Smooth muscle cell (in vitro differentiated cells): Measurements from ENCODE around the gene PLPPR3. TPM values are rescaled to one million over a fixed set of nuclear protein-coding genes. Genes with fewer than 3 reads are reported as not detected.

ENCODE experiments used
- DNase-seq: peaks from one replicate; lab custom pipeline; 2025; ENCODE audit not compliant: unreplicated experiment; lab: John Stamatoyannopoulos, UW
- H2AFZ ChIP-seq: fragments of 200-600 bp; sonication (generic); 2 replicates; pipeline ENCODE4 v1.6.0; 2016; ENCODE audit warnings: antibody characterized with exemption, low read depth, mild to moderate bottlenecking
- H3F3A ChIP-seq: fragments of 200-600 bp; sonication (generic); 2 replicates; pipeline ENCODE4 v1.6.0; 2017; ENCODE audit warnings: antibody characterized with exemption, low read depth
- H3K27ac ChIP-seq: fragments of 200-600 bp; sonication (generic); 2 replicates; pipeline ENCODE4 v1.5.1; 2016; ENCODE audit warnings: low read depth, mild to moderate bottlenecking
- H3K27me3 ChIP-seq: fragments of 200-600 bp; sonication (generic); 2 replicates; pipeline ENCODE4 v1.6.1; 2016; ENCODE audit warnings: low read depth, mild to moderate bottlenecking
- H3K36me3 ChIP-seq: fragments of 200-600 bp; sonication (generic); 2 replicates; pipeline ENCODE4 v1.5.1; 2016; ENCODE audit warnings: low read depth
- H3K4me1 ChIP-seq: fragments of 200-600 bp; sonication (generic); 2 replicates; pipeline ENCODE4 v1.5.1; 2016; ENCODE audit warnings: low read depth
- H3K4me2 ChIP-seq: fragments of 200-600 bp; sonication (generic); 2 replicates; pipeline ENCODE4 v1.6.0; 2016; ENCODE audit warnings: mild to moderate bottlenecking
- H3K4me3 ChIP-seq: fragments of 200-600 bp; sonication (generic); 2 replicates; pipeline ENCODE4 v1.5.1; 2016; ENCODE audit warnings: mild to moderate bottlenecking
- H3K79me2 ChIP-seq: fragments of 200-600 bp; sonication (generic); 2 replicates; pipeline ENCODE4 v1.6.0; 2016; ENCODE audit warnings: low read depth, mild to moderate bottlenecking
- H3K9ac ChIP-seq: fragments of 200-600 bp; sonication (generic); 2 replicates; pipeline ENCODE4 v1.6.0; 2016; ENCODE audit warnings: low read depth
- H3K9me3 ChIP-seq: fragments of 200-600 bp; sonication (generic); replicated peaks from 2 replicates; pipeline ENCODE4 v1.5.1; 2016; ENCODE audit warnings: low read depth
- H4K20me1 ChIP-seq: fragments of 200-600 bp; sonication (generic); 2 replicates; pipeline ENCODE4 v1.6.0; 2016; ENCODE audit warnings: low read depth
- CTCF ChIP-seq: fragments of 200-600 bp; sonication (generic); IDR thresholded peaks from 2 replicates; pipeline ENCODE4 v1.5.1; 2017; ENCODE audit warnings: borderline replicate concordance, mild to moderate bottlenecking, antibody characterized with exemption; ENCODE audit not compliant: insufficient read depth, poor library complexity, severe bottlenecking
- WGBS: methylation state at CpG from one replicate; pipeline ENCODE4 v1.1.7; 2016; ENCODE audit warnings: low lambda C conversion rate; 5-methylcytosine and 5-hydroxymethylcytosine counted together
- polyA plus RNA-seq: library from polyadenylated mRNA; unstranded; fragments of >200 nt; fragmentation: Nextera tagmentation; extraction: Ambion mirVana; gene quantifications from 2 replicates; pipeline ENCODE4 v1.2.1, GENCODE V29; 2016
- total RNA-seq: library from RNA; depleted of rRNA; stranded (reverse); fragments of >200 nt; gene quantifications from 2 replicates; pipeline ENCODE4 v1.2.3, GENCODE V29; 2014

PLPPR3 gene
- total and polyA plus RNA-seq, 2 experiments from 2014 or later, result 6.5 to 13.7 TPM

DNA sequence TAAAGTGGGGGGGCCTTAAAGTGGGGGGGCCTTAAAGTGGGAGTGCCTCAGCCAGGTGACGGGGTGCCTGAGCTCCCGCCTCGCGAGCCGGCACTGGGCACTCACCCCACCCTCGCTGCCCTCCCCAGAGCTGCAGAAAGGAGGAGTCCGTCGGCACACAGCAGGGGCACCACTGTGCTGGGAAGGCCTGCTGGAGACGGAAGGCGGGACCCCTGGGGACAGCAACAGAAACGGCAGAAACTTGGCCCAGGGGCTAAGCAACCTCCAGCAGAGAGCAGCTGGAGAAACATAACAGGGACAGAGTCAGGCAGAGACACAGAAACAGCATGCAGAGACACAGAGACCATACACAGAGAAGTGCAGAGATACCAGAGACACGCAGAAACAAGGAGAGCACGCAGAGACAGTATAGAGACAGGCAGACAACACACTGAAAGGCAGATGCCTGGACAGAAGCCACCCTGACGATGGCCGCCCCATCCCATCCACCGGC lies 45.6 kb upstream of the PLPPR3 start:
- H3K79me2 ChIP-seq, result no peaks in the 10 kb centered on the region
- WGBS, result 94% methylated on average over 16 of the region's 16 CpGs
- no peaks in the 10 kb centered on the region for H3K4me1 ChIP-seq
- no peaks in the 10 kb centered on the region for H3K9me3 ChIP-seq
- H3F3A ChIP-seq, result no peaks in the 10 kb centered on the region
- no peak overlapping the region for H3K4me2 ChIP-seq
- no peak overlapping the region for H3K27ac ChIP-seq
- no peak for DNase-seq
- peaks cover 18% of the 10 kb centered on the region for H4K20me1 ChIP-seq
- no peak overlapping the region for H3K4me3 ChIP-seq
- no peak overlapping the region for H3K9ac ChIP-seq
- no peaks in the 10 kb centered on the region for H3K36me3 ChIP-seq
- no peak overlapping the region for H2AFZ ChIP-seq
- H3K27me3 ChIP-seq, result peaks cover 10% of the 10 kb centered on the region
- no peak for TF ChIP-seq CTCF

DNA sequence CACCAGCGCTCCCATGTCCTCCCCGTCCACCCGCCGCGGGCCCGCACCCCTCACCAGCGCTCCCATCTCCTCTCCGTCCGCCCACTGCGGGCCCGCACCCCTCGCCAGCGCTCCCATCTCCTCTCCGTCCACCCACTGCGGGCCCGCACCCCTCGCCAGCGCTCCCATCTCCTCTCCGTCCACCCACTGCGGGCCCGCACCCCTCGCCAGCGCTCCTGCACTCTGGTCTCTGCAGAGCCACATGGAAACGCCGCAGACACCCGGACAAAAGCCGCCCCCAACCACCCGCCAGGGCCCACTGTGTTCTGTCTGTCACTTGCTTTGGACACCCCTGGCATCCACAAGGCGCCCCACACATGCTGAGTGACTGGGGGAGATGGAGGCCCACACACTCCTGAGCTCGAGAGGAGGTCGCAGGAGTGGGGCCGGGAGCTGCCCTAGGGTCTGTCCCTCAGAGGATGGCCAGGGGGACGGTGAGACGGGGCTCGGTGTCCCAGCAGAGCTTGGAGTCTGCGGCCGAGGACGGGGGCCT lies 45.1 kb upstream of the PLPPR3 start:
- H3K4me1 ChIP-seq, result no peaks in the 10 kb centered on the region
- H4K20me1 ChIP-seq, result peaks cover 18% of the 10 kb centered on the region
- no peak overlapping the region for H3K27ac ChIP-seq
- no peaks in the 10 kb centered on the region for H3K79me2 ChIP-seq
- no peak for DNase-seq
- no peaks in the 10 kb centered on the region for H3K9me3 ChIP-seq
- no peak overlapping the region for H3K9ac ChIP-seq
- no peaks in the 10 kb centered on the region for H3F3A ChIP-seq
- H3K4me3 ChIP-seq, result no peak overlapping the region
- no peak for TF ChIP-seq CTCF
- H3K27me3 ChIP-seq, result peaks cover 14% of the 10 kb centered on the region
- no peak overlapping the region for H3K4me2 ChIP-seq
- no peaks in the 10 kb centered on the region for H3K36me3 ChIP-seq
- H2AFZ ChIP-seq, result no peak overlapping the region
- WGBS, result 92% methylated on average over 23 of the region's 38 CpGs

- Histone ChIP-seq H3K36me3 (no peaks in the 10 kb centered on the region), H3K27ac (no peak overlapping the region), H3K4me2 (no peak overlapping the region), H3K9me3 (no peaks in the 10 kb centered on the region), H2AFZ (no peak overlapping the region), H3K4me1 (no peaks in the 10 kb centered on the region), H4K20me1 (no peaks in the 10 kb centered on the region), H3K9ac (no peak overlapping the region), H3F3A (no peaks in the 10 kb centered on the region), H3K4me3 (no peak overlapping the region), H3K79me2 (no peaks in the 10 kb centered on the region), H3K27me3 (peaks cover 33% of the 10 kb centered on the region)
- TF ChIP-seq CTCF, result no peak
- DNase-seq, result no peak
- 81% methylated on average over 7 of the region's 7 CpGs for WGBS
Observed at GRCh38 chr19:863315-863620, 41.5 kb upstream of the PLPPR3 start.

DNA sequence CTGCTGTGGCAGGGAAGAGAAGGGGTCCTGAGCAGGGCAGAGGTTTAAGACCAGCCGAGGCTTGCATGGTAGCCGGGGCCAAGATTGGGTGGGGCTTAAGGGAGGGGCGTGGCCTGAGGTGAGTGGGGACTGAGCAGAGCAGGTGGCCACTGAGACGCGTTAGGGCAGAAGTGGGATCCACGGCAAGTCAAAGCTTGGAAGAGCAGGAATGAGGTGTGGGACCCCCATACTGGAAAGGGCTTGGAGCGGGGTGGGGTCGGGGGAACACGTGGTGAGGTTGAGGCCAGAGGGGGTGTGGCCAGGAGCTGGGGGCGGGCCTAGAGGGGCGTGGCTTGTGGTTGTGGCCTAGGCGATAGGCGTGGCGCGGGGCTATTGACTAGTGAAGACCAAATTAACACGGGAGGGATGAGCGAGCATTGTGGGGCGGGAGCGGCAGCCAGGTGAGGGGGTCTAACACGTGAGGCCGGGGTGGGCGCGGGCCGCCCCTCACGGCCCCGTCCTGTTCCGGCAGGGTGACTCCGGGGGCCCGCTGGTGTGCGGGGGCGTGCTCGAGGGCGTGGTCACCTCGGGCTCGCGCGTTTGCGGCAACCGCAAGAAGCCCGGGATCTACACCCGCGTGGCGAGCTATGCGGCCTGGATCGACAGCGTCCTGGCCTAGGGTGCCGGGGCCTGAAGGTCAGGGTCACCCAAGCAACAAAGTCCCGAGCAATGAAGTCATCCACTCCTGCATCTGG lies 41.0 kb upstream of the PLPPR3 start:
- H3K27ac ChIP-seq, result no peak overlapping the region
- WGBS, result 15% methylated on average over 19 of the region's 48 CpGs
- H3K9me3 ChIP-seq, result no peaks in the 10 kb centered on the region
- no peak for TF ChIP-seq CTCF
- no peak overlapping the region for H3K4me3 ChIP-seq
- H4K20me1 ChIP-seq, result no peaks in the 10 kb centered on the region
- no peaks in the 10 kb centered on the region for H3K4me1 ChIP-seq
- no peaks in the 10 kb centered on the region for H3K79me2 ChIP-seq
- peaks cover 33% of the 10 kb centered on the region for H3K27me3 ChIP-seq
- H3F3A ChIP-seq, result no peaks in the 10 kb centered on the region
- no peak overlapping the region for H3K9ac ChIP-seq
- DNase-seq, result no peak
- H2AFZ ChIP-seq, result no peak overlapping the region
- no peak overlapping the region for H3K4me2 ChIP-seq
- no peaks in the 10 kb centered on the region for H3K36me3 ChIP-seq
